HUES6 (cell line): ENCODE measurements around the gene PKNOX2.

ENCODE experiments used
- H3K27ac ChIP-seq: 2 replicates; pipeline ENCODE4 v1.7.0; 2013; ENCODE audit warnings: low read depth, mild to moderate bottlenecking, low read length, inconsistent platforms
- H3K27me3 ChIP-seq: 2 replicates; pipeline ENCODE4 v1.6.1; 2013; ENCODE audit warnings: low read length; ENCODE audit not compliant: control insufficient read depth, insufficient read depth
- H3K36me3 ChIP-seq: 2 replicates; pipeline ENCODE4 v1.6.1; 2013; ENCODE audit warnings: low read length; ENCODE audit not compliant: control insufficient read depth, insufficient read depth
- H3K4me1 ChIP-seq: 2 replicates; pipeline ENCODE4 v1.6.1; 2013; ENCODE audit warnings: low read length; ENCODE audit not compliant: control insufficient read depth, insufficient read depth
- H3K4me3 ChIP-seq: 2 replicates; pipeline ENCODE4 v1.5.1; 2013; ENCODE audit warnings: low read depth, low read length
- H3K9ac ChIP-seq: one replicate; pipeline ENCODE4 v1.6.1; 2013; ENCODE audit warnings: mild to moderate bottlenecking, low read length
- H3K9me3 ChIP-seq: 2 replicates; pipeline ENCODE4 v1.6.1; 2013; ENCODE audit warnings: low read depth, low read length; ENCODE audit not compliant: control insufficient read depth, insufficient read depth

Gene PKNOX2

GRCh38 chr11:125330462-125331325 is 166.1 kb downstream of the PKNOX2 start:
- Histone ChIP-seq H3K9ac (no peak overlapping the region), H3K27ac (no peak overlapping the region), H3K4me3 (no peak overlapping the region), H3K4me1 (peaks cover 17% of the 10 kb centered on the region), H3K9me3 (no peaks in the 10 kb centered on the region), H3K36me3 (no peaks in the 10 kb centered on the region), H3K27me3 (no peaks in the 10 kb centered on the region)

DNA sequence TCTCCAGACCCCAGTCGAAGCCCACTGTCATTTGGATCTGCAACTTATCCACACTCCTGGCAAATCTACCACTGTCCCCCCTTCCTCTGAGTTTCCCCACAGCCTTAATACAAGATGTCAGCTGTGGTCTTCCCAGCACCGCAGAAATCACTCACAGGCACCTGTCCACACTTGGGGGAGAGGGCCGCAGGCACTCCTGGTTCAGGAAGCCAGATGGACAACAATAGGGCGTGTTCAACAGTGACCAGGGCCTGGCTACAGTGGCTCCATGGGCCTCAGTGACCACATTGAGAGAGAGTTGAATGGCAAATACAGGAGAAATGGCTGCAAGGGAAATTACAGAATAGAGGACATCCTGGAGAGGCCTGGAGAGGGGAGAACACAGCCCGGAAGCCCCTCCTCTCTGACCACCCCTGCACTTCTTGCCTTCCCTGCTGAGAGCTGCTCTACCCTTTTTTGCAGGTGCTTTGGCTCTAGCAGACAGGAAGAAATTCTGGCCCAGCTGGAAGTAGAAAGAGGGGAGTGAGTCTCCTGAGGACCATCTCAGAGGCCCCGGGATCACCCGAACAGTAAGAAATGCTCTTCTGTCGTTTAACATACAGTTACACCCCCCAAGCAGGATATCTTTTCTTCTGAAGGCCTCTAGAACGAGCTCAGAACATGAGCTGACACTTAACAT is 166.9 kb downstream of the PKNOX2 start:
- no peak overlapping the region for H3K9ac ChIP-seq
- no peak overlapping the region for H3K27ac ChIP-seq
- H3K4me1 ChIP-seq, result peaks cover 17% of the 10 kb centered on the region
- no peaks in the 10 kb centered on the region for H3K36me3 ChIP-seq
- no peaks in the 10 kb centered on the region for H3K9me3 ChIP-seq
- no peaks in the 10 kb centered on the region for H3K27me3 ChIP-seq
- H3K4me3 ChIP-seq, result no peak overlapping the region

DNA sequence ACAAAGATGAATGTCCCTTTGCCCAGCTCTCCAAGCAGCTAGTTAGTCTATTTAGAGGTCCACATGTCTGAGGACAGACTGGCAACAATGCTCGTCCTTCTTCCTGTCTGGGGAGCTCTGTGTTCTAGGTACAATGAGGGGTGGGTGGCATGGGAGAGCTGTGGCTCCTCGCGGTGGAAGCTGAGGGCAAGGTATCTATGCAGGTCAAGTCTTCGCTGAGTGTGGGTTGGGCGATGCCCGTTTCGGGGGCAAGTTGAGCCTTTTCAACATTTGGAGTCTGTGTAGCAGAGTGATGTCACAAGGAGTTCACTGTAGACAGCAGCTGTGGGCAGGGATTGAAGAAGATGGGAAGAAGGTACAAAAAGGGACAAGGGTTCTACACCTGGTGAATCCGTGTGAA is 168.3 kb downstream of the PKNOX2 start:
- Histone ChIP-seq H3K36me3 (no peaks in the 10 kb centered on the region), H3K4me1 (peaks cover 17% of the 10 kb centered on the region), H3K9me3 (no peaks in the 10 kb centered on the region), H3K27me3 (no peaks in the 10 kb centered on the region), H3K4me3 (no peak overlapping the region), H3K27ac (no peak overlapping the region), H3K9ac (no peak overlapping the region)

GRCh38 chr11:125333354-125334073 is 169.0 kb downstream of the PKNOX2 start:
- no peak overlapping the region for H3K4me3 ChIP-seq
- no peak overlapping the region for H3K27ac ChIP-seq
- no peak overlapping the region for H3K9ac ChIP-seq
- peaks cover 23% of the 10 kb centered on the region for H3K4me1 ChIP-seq
- H3K9me3 ChIP-seq, result no peaks in the 10 kb centered on the region
- 0 out of 2 replicates have a peak, but pooled peaks cover 2% of the 10 kb centered on the region for H3K27me3 ChIP-seq
- no peaks in the 10 kb centered on the region for H3K36me3 ChIP-seq

DNA sequence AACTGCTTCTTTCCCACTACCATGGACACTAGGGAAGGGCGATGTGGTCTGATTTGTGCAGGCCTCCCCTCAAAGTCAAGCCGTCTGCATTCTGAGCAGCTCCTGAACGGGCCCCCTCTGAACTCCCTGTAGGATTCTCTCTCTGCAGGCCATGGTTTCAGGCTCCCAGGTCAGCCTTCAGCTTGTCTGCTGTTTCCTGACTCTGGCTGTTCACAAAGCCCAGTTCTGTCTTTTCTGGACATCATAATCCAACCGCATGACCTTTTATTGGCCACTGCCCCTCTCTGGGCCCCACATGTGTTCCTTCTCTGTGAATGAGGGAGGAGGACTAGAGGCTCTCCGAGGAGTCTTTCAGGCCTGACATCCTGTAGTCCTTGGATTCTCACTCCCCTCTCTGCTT is 170.6 kb downstream of the PKNOX2 start:
- H3K9me3 ChIP-seq, result no peaks in the 10 kb centered on the region
- H3K9ac ChIP-seq, result no peak overlapping the region
- no peak overlapping the region for H3K27ac ChIP-seq
- H3K4me3 ChIP-seq, result no peak overlapping the region
- 0 out of 2 replicates have a peak, but pooled peaks cover 7% of the 10 kb centered on the region for H3K27me3 ChIP-seq
- H3K36me3 ChIP-seq, result no peaks in the 10 kb centered on the region
- H3K4me1 ChIP-seq, result peaks cover 28% of the 10 kb centered on the region

DNA sequence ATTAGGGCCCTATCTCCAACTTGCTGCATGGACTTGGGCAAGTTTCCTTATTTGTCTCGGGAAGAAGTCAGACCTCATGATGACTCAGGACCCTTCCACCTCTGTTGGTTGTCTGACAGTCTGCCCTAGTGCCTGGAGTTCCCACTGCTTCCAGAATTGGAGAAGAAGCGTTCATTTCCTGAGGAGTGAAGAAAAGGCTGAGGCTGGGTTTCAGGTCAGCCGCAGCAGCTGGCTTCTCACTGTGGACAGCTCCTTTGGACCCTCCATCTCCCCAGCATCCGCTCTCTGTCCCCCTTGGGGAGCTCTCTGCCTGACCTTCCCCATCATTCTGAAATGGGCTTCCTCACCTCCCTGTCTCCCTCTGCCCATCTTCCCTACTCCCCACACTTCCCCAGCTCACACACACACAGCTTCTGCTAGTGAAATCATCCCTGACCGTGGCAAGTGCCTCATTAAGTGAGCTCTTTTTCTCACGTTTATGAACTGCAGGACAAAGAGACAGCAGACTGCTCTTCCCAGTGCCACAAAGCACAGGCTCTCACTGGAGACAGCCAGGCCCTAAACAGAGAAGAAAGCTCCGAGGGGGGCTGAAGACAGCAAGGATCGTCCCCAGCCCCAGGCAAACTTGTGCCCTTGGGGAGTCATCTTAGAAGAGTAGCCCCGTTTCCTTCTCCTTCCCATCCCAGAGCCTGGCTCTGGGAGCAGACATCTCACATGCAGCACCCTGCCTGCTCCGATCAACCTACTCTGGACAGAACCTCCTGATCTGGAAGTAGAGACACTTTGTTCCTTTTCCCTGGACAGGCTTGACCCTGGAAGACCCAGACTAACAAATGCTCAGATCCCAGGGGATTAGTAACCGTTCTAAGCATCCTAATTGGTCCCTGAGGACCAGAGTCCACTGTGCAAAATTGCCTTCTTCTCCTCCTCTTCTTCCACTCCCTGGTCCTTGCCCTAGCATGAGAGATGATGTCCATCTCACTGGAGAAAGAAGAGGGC is 173.6 kb downstream of the PKNOX2 start:
- Histone ChIP-seq H3K27ac (no peak overlapping the region), H3K4me3 (no peak overlapping the region), H3K27me3 (0 out of 2 replicates have a peak, but pooled peaks cover 7% of the 10 kb centered on the region), H3K9ac (no peak overlapping the region), H3K4me1 (peaks cover 29% of the 10 kb centered on the region), H3K36me3 (no peaks in the 10 kb centered on the region), H3K9me3 (no peaks in the 10 kb centered on the region)

DNA sequence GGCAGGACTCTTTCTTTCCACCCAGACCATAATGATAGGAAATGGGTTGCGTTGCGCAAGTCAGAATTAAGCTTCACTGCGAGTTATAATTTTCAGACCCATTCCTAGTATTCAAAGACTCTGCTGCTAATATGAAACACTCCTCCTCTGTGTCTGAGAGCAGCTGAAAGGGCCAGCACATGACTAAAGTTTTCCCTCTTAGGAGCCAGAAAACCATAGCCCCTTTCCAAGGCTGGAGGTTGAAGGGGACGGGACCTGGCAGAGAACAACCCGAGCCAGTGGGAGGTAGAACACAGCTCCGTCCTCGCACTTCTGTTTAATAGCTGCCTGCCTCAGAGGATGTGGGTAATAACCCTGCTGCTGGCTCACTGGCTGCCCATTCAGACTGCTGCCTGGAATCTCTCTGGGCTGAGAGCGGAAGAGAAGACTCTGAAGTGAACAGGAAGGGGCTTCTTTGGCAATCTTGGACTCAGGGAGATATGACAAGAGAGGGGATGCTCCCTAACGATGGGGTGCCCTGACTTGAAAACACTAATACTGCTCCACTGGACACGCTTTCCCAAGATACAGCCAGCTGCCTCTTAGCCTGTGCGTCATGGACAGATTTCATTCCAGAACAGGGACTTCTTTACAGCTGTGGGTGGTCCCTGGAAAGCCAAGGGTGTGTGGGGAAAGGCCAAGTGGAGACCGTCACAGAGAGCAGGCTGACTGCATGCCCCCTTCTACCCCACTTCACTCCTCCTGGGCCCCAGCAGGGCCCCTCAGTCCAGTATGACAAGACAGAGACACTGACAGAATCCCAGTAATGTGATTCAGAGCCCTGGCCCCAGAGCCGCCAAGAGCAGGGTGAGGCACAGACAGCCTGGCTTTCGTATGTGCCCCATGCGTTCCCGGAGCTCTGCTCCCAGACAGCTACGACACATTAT is 174.6 kb downstream of the PKNOX2 start:
- H3K9ac ChIP-seq, result no peak overlapping the region
- peaks cover 34% of the 10 kb centered on the region for H3K4me1 ChIP-seq
- H3K4me3 ChIP-seq, result no peak overlapping the region
- H3K9me3 ChIP-seq, result no peaks in the 10 kb centered on the region
- peaks cover 8% of the 10 kb centered on the region; the same call in 1 of the 2 replicates for H3K27me3 ChIP-seq
- no peak overlapping the region for H3K27ac ChIP-seq
- no peaks in the 10 kb centered on the region for H3K36me3 ChIP-seq

- Histone ChIP-seq H3K4me3 (no peak overlapping the region), H3K36me3 (no peaks in the 10 kb centered on the region), H3K27ac (no peak overlapping the region), H3K9ac (no peak overlapping the region), H3K27me3 (peaks cover 22% of the 10 kb centered on the region), H3K4me1 (peaks cover 41% of the 10 kb centered on the region), H3K9me3 (no peaks in the 10 kb centered on the region)
Measured at GRCh38 chr11:125341676-125342075, 177.1 kb downstream of the PKNOX2 start.

DNA sequence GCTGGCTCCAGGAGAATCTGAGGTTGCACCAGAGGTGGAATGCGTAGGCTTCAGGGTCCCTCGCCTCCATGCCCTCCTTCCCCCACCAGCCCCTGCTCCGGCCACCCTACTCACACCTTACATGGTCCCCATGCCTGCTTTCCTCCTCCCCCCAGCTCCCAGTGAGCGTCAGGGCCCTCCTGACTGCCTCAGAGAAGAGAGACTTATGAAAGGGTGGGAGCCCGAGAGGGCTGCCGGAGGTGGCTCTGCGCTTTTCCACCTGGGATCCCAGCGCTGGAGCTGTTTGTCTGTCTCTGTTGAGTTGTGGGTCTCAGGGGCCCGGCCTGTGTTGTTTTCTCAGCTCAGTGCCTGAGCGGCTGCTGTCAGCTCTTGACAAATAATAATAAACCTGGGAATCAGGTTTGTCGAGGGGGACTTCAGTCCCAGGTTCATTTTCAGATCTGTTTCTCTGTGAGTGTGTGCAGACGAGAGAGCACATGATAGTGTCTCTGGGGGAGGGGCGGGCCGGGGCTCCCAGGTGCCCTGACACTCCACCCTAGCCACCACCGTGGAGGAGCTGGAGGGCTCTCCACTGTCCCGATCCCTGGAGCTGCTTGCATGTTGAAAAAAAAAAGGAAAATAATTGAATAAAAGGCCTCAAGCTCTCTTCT is 177.9 kb downstream of the PKNOX2 start:
- H3K4me3 ChIP-seq, result no peak overlapping the region
- no peaks in the 10 kb centered on the region for H3K36me3 ChIP-seq
- H3K4me1 ChIP-seq, result peaks cover 48% of the 10 kb centered on the region
- H3K9me3 ChIP-seq, result no peaks in the 10 kb centered on the region
- no peak overlapping the region for H3K9ac ChIP-seq
- H3K27ac ChIP-seq, result no peak overlapping the region
- H3K27me3 ChIP-seq, result peaks cover 29% of the 10 kb centered on the region
